OCI-LY7 (cell line): ENCODE measurements around the gene SEMA3F. TPM values are rescaled to one million over a fixed set of nuclear protein-coding genes. Genes with fewer than 3 reads are reported as not detected.

Experiments
- BruUV-seq: library from RNA; stranded (reverse); fragments of 400-500 nt; replicated peaks from 2 replicates; lab custom pipeline; 2021; lab: Mats Ljungman, UMichigan
- CTCF ChIA-PET: fragments of 300-600 bp; sonication (Branson Sonifier 250); formaldehyde crosslinking; loops from one replicate; lab custom pipeline; 2022; ENCODE audit warnings: antibody characterized with exemption; ENCODE audit not compliant: unreplicated experiment; lab: Charles Lee
- POLR2A ChIA-PET: fragments of 300-600 bp; sonication (Branson Sonifier 250); formaldehyde crosslinking; loops from one replicate; lab custom pipeline; 2022; ENCODE audit warnings: antibody characterized with exemption; lab: Charles Lee
- DNase-seq: peaks from one replicate; pipeline ENCODE4 v3.0.0-alpha.2; 2015; ENCODE audit warnings: low spot score
- H2AFZ ChIP-seq: fragments of 200-600 bp; sonication (generic), shearing (Covaris generic); 2 replicates; pipeline ENCODE4 v1.6.1; 2014; ENCODE audit warnings: mild to moderate bottlenecking, antibody characterized with exemption, low read length, moderate library complexity
- H3K27ac ChIP-seq: fragments of 200-600 bp; sonication (generic); 2 replicates; pipeline ENCODE4 v1.5.1; 2014; ENCODE audit warnings: mixed run types, low read depth, mild to moderate bottlenecking, moderate library complexity, low read length, inconsistent platforms; ENCODE audit not compliant: poor library complexity, severe bottlenecking
- H3K36me3 ChIP-seq: fragments of 200-600 bp; sonication (generic); 2 replicates; pipeline ENCODE4 v1.6.1; 2014; ENCODE audit warnings: mild to moderate bottlenecking, antibody characterized with exemption, low read length, moderate library complexity, mixed read lengths; ENCODE audit not compliant: insufficient read depth
- H3K4me1 ChIP-seq: fragments of 200-600 bp; sonication (generic); 2 replicates; pipeline ENCODE4 v1.5.1; 2014; ENCODE audit warnings: mild to moderate bottlenecking, low read length; ENCODE audit not compliant: insufficient read depth, poor library complexity, severe bottlenecking
- H3K4me2 ChIP-seq: fragments of 200-600 bp; sonication (generic); 2 replicates; pipeline ENCODE4 v1.6.1; 2014; ENCODE audit warnings: mild to moderate bottlenecking, low read length
- H3K4me3 ChIP-seq: fragments of 200-600 bp; sonication (generic); 2 replicates; pipeline ENCODE4 v1.5.1; 2014; ENCODE audit warnings: mild to moderate bottlenecking, low read depth, low read length; ENCODE audit not compliant: poor library complexity, severe bottlenecking
- H3K79me2 ChIP-seq: fragments of 200-600 bp; sonication (generic); 2 replicates; pipeline ENCODE4 v1.6.1; 2016; ENCODE audit warnings: low read depth, mild to moderate bottlenecking, low read length, moderate library complexity, mixed read lengths; ENCODE audit not compliant: insufficient read depth
- H3K9me2 ChIP-seq: fragments of 200-600 bp; sonication (generic); 2 replicates; pipeline ENCODE4 v1.6.1; 2016; ENCODE audit warnings: mild to moderate bottlenecking, low read length, mixed read lengths; ENCODE audit not compliant: insufficient read depth
- H3K9me3 ChIP-seq: fragments of 200-600 bp; sonication (generic); 2 replicates; pipeline ENCODE4 v1.6.1; 2014; ENCODE audit warnings: mild to moderate bottlenecking, mixed run types, low read length, mixed read lengths
- H4K20me1 ChIP-seq: fragments of 200-600 bp; sonication (generic); 2 replicates; pipeline ENCODE4 v1.6.1; 2014; ENCODE audit warnings: mild to moderate bottlenecking, antibody characterized with exemption, low read length, moderate library complexity, mixed read lengths; ENCODE audit not compliant: insufficient read depth
- EZH2phosphoT487 ChIP-seq: fragments of 200-600 bp; sonication (generic); IDR thresholded peaks from 2 replicates; pipeline ENCODE4 v1.6.1; 2018; ENCODE audit warnings: low read depth, borderline replicate concordance, mild to moderate bottlenecking, mixed run types, antibody characterized with exemption, low read length, moderate library complexity, mixed read lengths
- intact Hi-C: fragments of 100-400 bp; cut with micrococcal nuclease; formaldehyde crosslinking; loops from one replicate; pipeline ENCODE4 v1.10.0; 2022; ENCODE audit not compliant: unreplicated experiment
- total RNA-seq, 2 experiments: library from RNA; depleted of rRNA in 1 of 2; stranded (reverse); fragments of >200 nt in 1 of 2; shearing (Covaris generic) in 1 of 2; gene quantifications; 2 replicates each; pipeline ENCODE4 v1.2.3, GENCODE V29; 2014 to 2022
- TF ChIP-seq, protein P1 (sequence below): fragments of 200-600 bp; sonication (generic); conservative IDR thresholded peaks from 2 replicates; pipeline ENCODE4 v1.5.1; 2014; ENCODE audit warnings: mild to moderate bottlenecking, antibody characterized with exemption, low read length, moderate library complexity, mixed read lengths

SEMA3F gene
- total RNA-seq, 2 experiments from 2014 or later, result 0.84 TPM; not detected in 1

DNA sequence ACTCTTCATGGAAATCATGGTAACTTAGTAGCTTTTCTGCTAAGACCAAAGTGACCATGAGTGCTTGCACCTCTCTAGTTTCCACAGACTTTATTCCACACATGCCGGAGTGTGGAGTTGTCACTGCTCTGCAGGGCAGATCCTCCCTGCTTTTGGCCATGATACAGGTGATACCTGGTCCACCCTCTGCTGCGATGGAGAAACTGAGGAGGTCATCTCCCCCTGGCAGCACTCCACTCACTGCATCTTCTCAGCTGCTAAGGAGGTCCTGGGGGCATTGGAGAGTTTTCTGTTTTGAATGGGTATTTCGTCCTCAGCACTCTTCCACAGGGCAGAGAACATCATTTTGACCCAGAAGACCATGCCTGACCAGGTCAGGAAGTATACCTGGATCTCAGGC, 35.3 kb upstream of the SEMA3F start:
- H3K9me2 ChIP-seq, result no peaks in the 10 kb centered on the region
- H3K27ac ChIP-seq, result no peak overlapping the region
- no peak overlapping the region for H3K4me3 ChIP-seq
- H3K4me2 ChIP-seq, result no peak overlapping the region
- TF ChIP-seq, protein P1, sequence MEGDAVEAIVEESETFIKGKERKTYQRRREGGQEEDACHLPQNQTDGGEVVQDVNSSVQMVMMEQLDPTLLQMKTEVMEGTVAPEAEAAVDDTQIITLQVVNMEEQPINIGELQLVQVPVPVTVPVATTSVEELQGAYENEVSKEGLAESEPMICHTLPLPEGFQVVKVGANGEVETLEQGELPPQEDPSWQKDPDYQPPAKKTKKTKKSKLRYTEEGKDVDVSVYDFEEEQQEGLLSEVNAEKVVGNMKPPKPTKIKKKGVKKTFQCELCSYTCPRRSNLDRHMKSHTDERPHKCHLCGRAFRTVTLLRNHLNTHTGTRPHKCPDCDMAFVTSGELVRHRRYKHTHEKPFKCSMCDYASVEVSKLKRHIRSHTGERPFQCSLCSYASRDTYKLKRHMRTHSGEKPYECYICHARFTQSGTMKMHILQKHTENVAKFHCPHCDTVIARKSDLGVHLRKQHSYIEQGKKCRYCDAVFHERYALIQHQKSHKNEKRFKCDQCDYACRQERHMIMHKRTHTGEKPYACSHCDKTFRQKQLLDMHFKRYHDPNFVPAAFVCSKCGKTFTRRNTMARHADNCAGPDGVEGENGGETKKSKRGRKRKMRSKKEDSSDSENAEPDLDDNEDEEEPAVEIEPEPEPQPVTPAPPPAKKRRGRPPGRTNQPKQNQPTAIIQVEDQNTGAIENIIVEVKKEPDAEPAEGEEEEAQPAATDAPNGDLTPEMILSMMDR, result no peak
- TF ChIP-seq EZH2phosphoT487, result no peak
- no peaks in the 10 kb centered on the region for H3K79me2 ChIP-seq
- intact Hi-C loops, result loop anchor here (2.0 kb wide), 1 partner anchor 153 kb away; no protein-coding TSS in a partner anchor
- POLR2A ChIA-PET, result no interaction called here
- no peak overlapping the region for H2AFZ ChIP-seq
- DNase-seq, result no peak
- CTCF ChIA-PET, result no interaction called here
- H3K9me3 ChIP-seq, result no peaks in the 10 kb centered on the region
- no peaks in the 10 kb centered on the region for H4K20me1 ChIP-seq
- BruUV-seq, result no TSS peak
- H3K4me1 ChIP-seq, result no peaks in the 10 kb centered on the region
- peaks cover 77% of the 10 kb centered on the region for H3K36me3 ChIP-seq

DNA sequence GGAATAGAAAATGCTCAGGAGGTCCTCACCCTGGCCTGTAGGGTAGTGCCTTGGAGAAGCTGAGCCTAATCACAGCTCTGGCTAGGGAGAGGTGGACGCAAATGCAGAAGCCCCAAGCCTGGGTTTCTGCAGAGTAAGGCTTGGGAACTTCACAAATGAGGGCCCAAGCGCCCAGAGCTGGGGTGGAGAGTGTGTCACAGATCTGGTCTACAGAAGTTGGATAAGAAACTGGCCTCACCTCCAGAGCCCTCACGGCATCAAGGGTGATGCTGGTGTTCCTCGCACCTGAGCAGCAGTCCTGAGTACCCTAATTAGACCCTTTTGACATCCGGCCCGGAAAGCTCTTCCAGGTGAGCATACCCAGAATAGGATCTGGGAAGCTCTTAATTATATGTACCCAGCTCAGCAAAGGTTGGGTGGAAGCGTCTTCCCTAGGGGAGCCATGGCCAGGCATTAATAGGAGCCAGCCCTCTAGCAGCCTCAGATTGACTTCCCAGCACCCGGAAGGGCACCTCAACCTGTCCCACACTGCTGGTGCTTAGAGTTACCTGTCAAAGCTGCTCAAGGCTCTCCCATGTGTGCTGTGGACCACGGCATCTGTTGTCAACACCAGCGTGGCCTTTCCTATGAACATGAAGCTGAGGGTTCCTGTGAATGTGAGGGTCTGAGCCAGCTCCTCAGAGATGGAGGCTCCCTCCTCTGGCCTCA, 34.6 kb upstream of the SEMA3F start:
- Histone ChIP-seq H3K36me3 (peaks cover 70% of the 10 kb centered on the region), H3K79me2 (no peaks in the 10 kb centered on the region), H3K4me2 (no peak overlapping the region)

More for the DNA sequence above, 34.6 kb upstream of the SEMA3F start:
- Histone ChIP-seq H3K4me1 (no peaks in the 10 kb centered on the region), H3K27ac (no peak overlapping the region), H2AFZ (no peak overlapping the region), H3K9me2 (no peaks in the 10 kb centered on the region), H3K4me3 (no peak overlapping the region), H3K9me3 (no peaks in the 10 kb centered on the region), H4K20me1 (no peaks in the 10 kb centered on the region)
- intact Hi-C loops, result loop anchor here (1.0 to 2.0 kb wide), 3 partner anchors 69 to 152 kb away; no protein-coding TSS in a partner anchor
- POLR2A ChIA-PET, result interaction anchor here (0.6 to 0.9 kb wide), 2 partner anchors 13 to 18 kb away, joined by 4 to 8 read pairs; no protein-coding TSS in a partner anchor
- BruUV-seq, result no TSS peak
- CTCF ChIA-PET, result no interaction called here
- TF ChIP-seq EZH2phosphoT487, result no peak
- TF ChIP-seq, protein P1, result no peak
- no peak for DNase-seq
